GM21529 (cell line): ENCODE measurements around the gene SEPTIN10.
A peak's percentile ranks its signal among the peaks of the same experiment; 100 is the strongest.

ENCODE experiments used
- ATAC-seq: cut with Tn5 transposase; IDR thresholded peaks from one replicate; pipeline ENCODE4 v1.9.1; 2021; ENCODE audit not compliant: unreplicated experiment

The SEPTIN10 gene

DNA sequence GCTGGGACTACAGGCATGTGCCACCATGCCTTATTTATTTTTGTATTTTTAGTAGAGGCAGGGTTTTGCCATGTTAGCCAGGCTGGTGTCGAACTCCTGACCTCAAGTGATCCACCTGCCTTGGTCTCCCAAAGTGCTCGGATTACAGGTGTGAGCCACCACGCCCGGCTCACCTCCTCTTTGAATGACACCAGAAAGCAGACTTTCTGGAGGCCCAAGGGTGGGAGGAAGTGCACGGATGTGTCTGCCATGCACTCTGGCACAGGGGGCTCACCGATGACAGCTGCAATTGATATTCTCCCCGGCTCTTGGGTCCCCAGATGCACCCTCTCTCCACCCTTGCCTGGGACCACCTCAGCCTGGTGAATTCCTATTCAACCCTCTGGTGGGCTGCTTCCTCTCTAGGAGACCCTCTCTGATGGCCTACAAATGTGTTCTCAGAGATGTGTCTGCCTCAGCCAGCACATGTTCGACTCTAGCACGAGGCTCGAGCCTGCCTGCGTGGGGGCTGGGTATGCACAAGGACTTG lies 87.3 kb downstream of the SEPTIN10 start:
- no peak for ATAC-seq

DNA sequence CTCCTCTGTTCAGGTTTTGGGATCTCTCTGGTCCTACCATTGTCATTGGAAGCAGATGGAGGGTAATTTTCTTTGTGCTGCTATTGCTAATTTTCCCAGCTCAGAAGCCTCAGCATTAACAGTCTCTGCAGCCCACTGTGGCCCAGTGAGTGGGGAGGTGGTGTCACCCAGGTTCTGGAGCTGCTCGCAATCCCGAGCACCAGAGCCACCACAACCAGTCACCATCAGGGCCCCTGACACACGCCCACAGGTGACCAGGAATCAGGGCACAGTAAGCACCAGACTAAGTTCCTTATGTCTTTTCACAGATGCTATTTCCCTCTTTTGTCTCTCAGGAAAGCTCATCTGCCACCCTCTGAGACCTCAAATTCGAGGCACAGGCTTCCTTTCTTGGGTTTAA lies 87.9 kb downstream of the SEPTIN10 start:
- no peak for ATAC-seq

GRCh38 chr2:109523536-109524361 lies 90.0 kb downstream of the SEPTIN10 start:
- no peak for ATAC-seq

GRCh38 chr2:109523121-109523520 lies 90.6 kb downstream of the SEPTIN10 start:
- no peak for ATAC-seq

DNA sequence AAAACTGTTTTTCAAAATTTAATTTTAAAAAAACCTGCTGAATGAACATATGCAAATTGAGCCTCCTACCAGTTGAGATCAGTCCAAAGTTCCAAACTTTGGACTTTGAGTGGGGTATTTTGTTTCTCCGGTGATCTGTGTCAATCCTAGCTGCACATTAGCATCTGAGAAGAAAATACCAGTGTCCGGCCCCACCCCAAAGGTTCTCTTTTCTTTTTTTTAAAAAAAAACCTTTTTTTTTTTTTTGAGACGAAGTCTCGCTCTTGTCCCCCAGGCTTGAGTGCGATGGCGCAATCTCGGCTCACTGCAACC lies 91.7 kb downstream of the SEPTIN10 start:
- no peak for ATAC-seq

- no peak for ATAC-seq
Observed at GRCh38 chr2:109521233-109522062, 92.3 kb downstream of the SEPTIN10 start.

DNA sequence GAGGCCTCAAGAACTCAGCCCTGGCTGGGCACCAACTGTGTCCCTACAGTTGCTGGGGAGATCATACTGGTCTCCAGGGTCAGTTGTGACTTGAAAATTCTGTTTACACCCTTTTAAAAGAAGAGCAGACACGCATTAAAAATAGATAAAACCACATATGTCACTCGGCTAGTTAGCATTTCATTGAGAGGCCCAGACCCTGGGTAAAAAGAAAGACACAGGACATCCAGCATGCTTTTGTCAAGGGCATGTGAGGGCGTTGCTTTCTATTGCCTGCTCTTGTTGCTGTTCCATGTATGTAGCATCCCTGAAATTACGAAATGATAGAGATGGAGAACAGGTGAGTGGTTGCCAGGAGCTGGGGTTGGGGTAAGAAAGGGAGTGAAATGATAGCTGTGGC lies 94.3 kb downstream of the SEPTIN10 start:
- no peak for ATAC-seq

DNA sequence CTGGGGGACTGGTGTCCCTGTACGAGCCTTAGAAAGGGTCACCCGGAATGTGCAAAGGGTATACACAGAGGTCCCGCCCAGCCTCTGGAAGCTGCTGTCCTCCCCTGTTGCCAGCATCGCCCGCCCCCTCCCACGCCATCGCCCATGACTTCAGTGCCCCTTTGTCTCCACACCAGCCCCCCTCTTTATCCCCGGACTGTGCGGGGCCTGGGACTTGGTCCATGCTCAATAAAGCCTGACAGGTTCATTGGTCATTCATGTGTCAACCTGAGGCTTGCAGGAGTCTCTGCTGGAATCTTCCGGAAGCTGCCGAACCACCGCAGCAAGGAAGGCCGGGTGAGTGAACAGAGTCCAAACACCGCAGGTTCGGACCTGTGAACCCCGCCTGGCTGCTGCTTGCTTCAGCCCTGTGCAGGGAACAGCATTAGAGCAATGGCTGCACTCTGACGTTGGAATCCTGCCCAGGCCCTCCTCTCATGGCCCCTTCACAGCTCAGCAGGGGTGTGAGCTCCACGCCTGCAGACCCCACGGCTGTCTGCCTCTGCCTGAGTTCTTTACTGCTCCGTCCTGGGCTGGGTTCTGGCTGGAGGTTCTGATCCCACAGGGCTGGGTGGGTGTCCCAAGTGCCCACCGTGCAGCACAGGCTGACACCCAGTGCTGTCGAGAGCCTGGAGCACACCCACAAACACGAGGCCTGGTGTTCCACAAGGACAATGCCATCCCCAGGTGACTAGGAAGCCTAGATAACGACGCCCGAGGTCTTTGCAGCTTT lies 96.5 kb downstream of the SEPTIN10 start:
- ATAC-seq, result no peak

- no peak for ATAC-seq
Observed at GRCh38 chr2:109516445-109517117, 97.2 kb downstream of the SEPTIN10 start.

DNA sequence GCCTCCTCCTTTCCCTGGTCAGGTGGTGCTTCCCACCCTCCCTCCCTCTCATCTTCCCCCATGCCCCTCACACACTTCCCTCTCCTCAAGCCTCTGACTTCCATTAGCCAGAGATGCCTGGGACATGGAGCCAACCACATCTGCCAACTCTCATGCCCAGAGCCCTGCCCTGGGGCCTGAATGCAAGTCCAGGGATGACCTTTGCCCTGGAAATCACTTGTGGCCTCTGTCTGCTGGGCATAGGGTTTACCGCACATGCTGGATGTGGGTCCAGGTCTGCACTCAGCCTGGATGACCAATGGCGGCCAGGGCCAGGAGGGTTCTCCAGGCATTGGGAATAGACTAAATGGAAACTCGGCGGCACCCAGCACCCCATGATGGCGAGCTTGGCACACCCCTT lies 98.9 kb downstream of the SEPTIN10 start:
- no peak for ATAC-seq

DNA sequence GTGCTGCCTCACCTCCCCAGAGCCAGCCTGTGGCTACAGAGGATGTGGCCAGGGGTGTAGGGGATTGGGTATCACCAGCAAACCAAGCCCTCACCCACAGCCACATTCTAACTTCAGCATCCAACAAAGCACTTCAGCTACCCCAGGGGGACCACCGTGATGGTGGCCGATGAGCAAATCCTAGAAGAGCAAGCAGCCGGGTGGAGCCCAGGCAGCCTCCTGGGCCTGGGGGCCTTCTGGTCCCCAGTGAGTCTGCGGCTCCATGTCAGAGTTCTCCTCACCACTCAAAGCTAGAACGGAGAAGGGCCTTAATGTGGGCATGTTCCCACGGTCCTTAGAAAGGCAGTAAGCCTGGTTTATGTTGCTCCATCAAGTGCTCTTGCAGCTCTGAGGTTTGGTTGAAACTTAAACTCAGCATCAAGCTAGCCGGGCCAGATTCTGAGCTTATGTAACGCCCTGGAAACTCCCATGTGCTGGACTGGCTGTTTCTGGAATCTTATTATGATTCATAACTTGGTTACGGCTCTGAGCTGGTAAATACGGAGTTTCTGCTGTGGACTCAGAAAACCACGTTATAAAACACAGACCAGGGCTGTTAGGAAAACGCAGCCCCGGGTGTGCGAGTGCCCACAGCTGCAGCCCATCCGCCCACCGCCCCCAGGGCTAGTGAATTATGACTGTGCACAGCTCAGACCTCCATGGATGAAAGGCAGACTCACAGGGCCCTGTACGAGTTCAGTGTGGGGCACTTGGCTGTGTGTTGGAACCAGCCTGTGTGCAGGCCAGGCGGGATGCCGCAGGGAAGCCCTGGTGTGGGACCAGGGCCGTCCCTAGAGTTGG lies 99.8 kb downstream of the SEPTIN10 start:
- ATAC-seq, result peak; percentile 71

- ATAC-seq, result no peak
Observed at GRCh38 chr2:109513230-109513629, 100.5 kb downstream of the SEPTIN10 start.

GRCh38 chr2:109512076-109512475 lies 101.7 kb downstream of the SEPTIN10 start:
- ATAC-seq, result no peak

DNA sequence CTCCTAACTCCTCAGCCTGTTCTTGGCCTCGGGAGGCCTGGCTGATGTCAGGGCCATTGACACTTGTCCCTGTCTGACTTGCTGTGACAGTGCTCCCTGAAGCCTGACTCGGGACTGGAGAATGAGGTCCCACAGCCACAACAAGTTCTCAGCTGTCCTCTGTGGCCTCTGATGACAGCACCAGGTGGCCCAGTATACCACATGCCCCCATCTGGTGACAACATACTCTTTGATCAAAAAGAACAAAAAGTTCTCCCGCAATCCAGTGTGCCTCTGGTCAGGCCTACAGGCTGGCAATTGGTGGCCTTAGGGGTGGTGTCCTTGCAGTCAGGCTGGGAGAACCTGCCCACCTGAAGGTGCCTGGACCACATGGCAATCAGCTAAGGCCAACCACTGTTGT lies 102.6 kb downstream of the SEPTIN10 start:
- no peak for ATAC-seq

DNA sequence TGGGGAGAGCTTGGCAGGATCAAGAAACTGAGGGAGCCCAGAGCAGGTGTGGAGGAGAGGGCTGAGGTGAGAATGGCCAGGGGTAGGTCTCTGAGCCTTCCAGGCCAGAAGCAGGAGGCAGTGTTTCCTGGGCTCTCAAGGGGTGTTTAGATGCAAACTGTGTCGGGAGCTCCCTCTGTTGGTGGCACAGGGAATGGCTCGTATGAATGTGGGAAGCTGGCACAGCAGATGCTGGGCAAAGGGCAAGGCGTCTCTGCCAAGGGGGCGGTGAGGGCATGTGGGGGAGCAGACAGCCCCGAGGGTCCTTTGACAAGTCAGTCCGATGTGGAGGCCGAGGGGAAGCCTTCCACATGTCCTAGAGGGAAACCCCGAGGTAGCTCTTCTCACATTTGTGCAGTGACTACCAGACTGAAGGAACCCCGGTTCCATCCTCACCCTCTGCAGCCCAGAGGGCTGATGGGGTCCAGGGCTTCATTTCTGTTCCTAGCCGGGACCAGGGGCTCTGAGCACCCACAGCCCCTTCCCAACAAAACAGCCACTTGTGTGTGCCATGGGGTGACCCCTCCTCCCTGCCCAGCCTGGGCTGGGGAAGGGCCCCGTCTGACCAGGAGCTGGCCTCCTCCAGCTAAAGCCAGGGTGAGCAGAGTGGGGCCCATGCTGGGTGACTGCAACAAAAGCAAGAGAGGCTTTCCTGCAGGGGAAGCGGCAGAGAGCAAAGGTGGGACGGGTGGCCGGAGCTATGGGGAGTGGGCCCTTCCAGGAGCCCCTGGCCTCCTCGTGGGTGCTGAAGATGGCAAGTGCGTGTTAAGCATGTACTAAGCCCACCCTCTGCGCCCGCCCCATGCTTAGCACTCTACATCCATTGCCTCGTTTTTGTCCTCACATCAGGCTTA lies 103.4 kb downstream of the SEPTIN10 start:
- no peak for ATAC-seq

GRCh38 chr2:109508556-109508955 lies 105.2 kb downstream of the SEPTIN10 start:
- ATAC-seq, result no peak

GRCh38 chr2:109507828-109508227 lies 105.9 kb downstream of the SEPTIN10 start:
- ATAC-seq, result no peak

- ATAC-seq, result no peak
Observed at GRCh38 chr2:109507217-109507616, 106.5 kb downstream of the SEPTIN10 start.

DNA sequence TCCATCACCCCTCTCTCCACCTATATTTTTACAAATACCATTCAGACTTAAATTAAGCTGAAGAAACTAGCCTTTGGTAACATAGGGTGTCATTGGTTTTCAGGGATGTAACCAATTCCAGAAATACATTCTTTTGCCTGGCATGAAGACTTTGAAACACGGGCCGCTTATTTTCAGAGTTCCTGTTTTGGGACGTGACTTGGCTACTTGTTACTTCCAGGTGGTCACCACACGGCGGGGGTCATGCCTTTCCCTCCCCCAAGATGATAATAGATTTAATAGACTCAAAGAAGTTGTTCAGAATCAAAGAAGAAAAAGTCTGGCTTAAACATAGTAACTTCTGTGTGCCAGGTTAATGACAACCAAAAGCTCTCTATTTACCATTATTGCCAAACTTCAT lies 110.6 kb downstream of the SEPTIN10 start:
- ATAC-seq, result no peak
